Midbrain (tissue), 1 donor: ENCODE data around the gene RPL36AL.
A peak's percentile ranks its signal among the peaks of the same experiment; 100 is the strongest.
"Not testable (repeated sequence)": the region's sequence is repeated elsewhere in the genome, so short reads cannot be mapped to it uniquely, and the experiment has no call there.

ENCODE experiments used
- DNase-seq: peaks from one replicate; lab custom pipeline; 2025; lab: John Stamatoyannopoulos, UW

The RPL36AL gene

DNA sequence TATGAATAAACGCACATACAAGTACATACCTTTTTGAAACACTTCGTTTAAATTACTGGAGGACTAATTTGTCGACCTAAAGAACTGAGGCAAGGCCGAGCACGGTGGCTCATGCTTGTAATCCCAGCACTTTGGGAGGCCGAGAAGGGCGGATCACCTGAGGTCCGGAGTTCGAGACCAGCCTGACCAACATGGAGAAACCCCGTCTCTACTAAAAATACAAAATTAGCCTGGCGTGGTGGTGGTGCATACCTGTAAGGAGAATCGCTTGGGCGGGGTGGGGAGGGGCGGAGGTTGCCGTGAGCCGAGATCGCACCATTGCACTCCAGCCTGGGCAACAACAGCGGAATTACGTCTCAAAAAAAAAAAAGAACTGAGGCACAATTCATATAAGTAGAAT is 1.2 kb downstream of the RPL36AL start:
- DNase-seq, result not testable (repeated sequence)

DNA sequence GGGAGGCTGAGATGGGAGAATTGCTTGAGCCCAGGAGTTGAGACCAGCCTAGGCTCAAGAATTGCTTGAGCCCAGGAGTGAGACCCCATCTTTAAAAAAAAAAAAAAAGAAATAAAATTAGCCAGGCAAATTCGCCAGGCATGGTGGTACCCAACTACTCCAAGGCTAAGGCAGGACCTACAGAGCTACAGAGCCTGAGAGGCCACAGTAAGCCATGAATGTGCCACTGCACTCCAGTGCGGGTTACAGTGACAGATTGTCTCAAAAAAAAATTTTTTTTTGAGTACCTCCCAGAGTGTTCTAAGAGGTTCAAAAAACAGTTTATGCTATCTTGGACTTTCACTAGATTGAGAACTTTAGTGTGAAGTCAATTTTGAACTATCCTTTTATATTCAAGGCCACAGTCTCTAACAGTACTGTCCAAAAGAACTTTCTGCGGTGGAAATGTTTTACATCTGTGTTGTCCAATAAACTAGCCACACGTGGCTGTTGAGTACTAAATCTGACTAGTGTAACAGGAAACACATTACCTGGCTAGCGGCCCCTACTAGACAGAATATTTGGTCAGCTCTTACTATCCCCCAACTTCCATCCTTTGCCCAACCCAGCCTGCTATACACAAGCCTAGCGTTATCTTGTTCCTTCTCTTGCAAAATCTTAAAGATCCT is 2.4 kb downstream of the RPL36AL start:
- DNase-seq, result no peak

DNA sequence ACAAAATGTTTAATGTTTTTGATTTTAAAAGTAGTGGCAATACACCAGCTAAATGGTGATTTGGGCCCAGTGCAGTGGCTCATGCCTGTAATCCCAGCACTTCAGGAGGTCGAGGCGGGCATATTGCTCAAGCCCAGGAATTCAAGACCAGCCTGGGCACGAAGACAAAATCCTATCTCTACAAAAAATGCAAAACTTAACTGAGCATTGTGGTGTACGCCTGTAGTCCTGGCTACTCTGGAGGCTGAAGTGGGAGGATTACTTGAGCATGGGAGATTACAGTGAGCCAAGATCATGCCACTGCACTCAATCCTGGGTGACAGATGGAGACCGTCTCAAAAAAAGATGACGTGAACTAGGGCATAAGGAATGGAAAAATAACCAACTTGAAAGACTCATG is 4.7 kb downstream of the RPL36AL start:
- DNase-seq, result no peak

DNA sequence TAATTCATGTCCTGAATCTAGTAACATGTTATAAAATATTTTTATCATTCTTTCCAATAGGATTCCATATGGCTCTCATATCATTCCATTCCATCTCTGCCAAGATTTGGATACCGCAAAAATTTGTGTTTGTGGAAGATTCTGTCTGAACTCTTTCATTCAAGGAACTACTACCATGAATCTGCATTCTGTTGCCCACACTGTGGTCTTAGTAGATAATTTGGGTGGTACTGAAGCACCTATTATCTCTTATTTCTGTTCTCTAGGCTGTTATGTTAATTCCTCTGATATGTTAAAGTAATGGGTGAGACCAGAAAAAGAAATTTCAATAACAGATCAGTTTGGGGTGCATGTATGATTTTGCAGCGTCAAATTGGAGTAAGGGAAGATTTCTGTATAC is 6.2 kb downstream of the RPL36AL start:
- no peak for DNase-seq

DNA sequence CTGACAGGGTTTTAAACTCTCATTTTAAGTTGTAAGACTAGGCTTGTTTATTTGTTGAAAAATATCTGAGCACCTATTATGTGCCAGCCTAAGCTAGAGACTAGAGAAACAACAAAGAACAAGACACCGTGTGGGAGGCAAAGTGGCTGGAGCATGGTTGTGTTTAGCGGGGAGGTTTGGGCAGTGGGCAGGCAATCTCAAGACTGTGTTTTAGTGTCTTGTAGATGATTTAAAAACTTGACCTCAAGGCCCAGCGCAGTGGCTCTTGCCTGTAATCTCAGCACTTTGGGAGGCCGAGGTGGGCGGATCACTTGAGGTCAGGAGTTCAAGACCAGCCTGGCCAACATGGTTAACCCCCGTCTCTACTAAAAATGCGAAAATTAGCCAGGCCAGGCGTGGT is 7.8 kb downstream of the RPL36AL start:
- no peak for DNase-seq

DNA sequence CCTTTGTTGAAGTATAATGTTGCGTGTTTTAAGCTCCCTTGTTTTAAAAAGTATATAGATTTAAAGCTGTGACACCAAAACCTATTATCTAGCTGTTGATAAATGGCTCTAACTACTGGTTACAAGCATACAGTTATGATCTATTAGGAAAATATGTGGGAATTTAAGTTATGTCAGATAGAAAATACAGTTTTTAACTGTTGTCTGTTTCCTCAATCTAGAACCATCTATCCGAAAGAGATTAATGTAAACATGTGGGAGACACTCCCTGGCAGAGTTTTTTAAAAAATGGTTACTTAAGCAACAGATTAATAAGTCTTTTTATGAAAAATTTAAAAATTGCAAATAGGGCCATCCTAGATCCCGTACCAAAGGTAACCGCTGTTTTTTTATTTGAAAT is 8.2 kb downstream of the RPL36AL start:
- DNase-seq, result no peak

DNA sequence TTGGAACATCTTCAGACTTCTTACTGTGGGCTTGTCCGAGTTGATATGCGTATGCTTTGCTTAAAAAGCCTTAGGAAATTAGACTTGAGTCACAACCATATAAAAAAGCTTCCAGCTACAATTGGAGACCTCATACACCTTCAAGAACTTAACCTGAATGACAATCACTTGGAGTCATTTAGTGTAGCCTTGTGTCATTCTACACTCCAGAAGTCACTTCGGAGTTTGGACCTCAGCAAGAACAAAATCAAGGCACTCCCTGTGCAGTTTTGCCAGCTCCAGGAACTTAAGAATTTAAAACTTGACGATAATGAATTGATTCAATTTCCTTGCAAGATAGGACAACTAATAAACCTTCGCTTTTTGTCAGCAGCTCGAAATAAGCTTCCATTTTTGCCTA is 12.8 kb downstream of the RPL36AL start:
- no peak for DNase-seq

DNA sequence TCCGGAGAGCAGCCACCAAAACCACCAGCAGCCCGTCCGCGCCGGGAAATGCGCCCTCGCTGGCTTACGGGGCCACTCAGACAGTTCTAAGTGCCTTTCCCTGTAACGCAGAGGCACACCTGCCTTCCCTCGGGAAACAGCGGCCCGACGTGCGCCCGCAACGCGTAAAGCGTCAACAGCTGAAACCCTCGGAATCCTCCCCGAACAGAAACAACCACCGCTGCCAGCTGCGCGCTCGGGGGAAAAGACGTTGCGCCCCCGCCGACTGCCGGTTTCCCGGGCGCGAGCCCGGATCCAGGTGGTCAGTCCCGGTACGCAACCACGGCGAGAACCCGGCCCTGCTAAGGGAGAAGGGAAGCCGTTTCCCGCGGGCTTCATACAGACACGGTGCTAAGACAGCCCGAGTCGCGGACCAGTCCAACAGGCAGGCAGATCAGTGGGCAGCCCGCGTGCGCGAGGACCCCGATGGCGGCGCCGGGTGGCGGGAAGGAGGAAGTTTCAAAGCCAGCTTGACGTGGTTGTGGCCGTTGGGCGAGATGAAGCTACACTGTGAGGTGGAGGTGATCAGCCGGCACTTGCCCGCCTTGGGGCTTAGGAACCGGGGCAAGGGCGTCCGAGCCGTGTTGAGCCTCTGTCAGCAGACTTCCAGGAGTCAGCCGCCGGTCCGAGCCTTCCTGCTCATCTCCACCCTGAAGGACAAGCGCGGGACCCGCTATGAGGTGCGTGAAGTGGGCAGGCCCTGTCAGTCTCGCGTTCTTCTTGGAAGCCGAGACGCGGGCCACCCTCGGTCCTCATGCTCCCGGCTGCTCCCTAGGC is 21.7 kb downstream of the RPL36AL start, which contains the start of gene LRR1:
LRR1 (plus strand) TSS at position 456 of the 816 bp plus-strand sequence; CDS start at position 537, 81 bp downstream.
- peak; percentile 78 for DNase-seq

DNA sequence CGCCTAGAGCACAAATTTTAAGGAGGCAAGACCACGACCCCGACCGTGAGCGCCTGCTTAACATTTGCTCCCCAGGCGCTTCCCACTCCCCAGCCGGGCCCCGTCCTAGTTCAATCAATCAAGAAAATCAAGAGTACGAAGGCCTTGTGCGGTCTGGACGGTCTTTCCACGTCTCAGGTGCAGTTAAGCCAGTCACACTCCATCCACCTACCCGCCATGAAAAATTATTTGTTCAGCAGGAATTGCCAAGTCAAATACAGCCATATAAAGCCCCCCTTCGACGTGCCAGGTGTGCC is 22.3 kb downstream of the RPL36AL start:
- DNase-seq, result no peak

DNA sequence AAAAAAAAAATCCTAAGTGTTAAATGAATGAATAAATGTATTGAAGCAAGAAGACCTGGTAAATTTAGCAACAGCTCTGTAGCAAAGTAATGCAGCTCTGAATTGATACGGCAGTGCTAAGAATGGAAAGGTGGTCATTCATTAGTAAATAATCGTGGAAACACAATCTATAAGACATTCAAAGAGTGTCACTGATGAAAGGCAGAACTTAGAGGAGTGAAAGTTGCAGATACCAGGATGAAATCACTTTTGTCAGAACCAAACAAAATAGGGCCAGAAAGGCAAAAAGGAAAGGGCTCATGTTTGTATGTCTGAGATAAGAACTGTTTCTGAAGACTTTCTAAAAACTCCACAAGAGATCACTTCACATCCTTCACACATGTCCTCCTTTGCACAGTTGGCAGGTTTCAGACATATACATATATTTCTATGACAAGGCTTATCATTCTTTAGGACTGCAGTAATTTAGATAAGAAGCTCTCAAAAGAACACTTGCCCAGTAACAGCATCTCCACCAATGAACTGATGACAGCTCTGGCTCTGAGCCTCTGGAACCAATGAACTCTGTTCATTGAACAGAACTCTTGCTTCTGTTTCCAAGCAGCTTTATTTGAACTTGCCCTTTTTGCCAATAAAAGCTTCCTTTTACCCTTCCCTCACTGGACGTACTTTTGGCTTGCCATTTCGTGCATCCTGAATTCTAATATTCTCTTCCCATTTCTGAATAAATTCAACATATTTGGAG is 25.9 kb downstream of the RPL36AL start:
- peak; percentile 31 for DNase-seq

DNA sequence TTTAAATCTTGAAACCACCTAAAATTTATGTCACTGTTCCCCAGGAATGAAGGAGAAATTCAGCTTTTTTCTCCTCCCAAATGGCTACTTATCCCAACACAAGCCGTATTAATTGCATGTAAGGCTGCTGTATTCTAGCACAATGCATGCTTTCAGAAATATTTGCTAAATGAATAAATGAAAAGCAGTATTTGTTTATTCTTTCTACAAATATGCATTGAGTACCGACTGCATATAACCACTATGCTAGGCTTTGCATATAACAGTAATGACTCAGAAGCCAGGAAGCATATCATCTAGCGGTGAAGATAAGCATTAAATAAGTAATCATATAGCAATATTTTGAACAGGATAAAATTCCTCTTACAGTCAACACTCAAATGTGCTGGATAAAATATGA is 27.4 kb downstream of the RPL36AL start:
- DNase-seq, result no peak

DNA sequence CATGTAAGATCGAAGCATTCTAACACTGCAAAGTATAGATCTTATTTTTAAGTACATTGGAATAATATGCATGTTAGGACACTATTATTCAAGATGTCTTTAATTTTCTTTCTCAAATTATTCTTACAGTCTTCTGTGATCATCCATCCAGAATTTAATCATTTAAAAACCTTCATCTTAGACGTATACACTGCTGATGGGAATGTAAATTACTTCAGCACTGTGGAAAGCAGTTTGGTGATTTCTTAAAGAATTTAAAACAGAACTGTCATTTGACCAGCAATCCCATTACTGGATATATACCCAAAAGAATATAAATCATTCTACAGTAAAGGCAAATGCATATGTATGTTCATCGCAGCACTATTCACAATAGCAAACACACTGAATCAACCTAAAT is 31.0 kb downstream of the RPL36AL start:
- no peak for DNase-seq

DNA sequence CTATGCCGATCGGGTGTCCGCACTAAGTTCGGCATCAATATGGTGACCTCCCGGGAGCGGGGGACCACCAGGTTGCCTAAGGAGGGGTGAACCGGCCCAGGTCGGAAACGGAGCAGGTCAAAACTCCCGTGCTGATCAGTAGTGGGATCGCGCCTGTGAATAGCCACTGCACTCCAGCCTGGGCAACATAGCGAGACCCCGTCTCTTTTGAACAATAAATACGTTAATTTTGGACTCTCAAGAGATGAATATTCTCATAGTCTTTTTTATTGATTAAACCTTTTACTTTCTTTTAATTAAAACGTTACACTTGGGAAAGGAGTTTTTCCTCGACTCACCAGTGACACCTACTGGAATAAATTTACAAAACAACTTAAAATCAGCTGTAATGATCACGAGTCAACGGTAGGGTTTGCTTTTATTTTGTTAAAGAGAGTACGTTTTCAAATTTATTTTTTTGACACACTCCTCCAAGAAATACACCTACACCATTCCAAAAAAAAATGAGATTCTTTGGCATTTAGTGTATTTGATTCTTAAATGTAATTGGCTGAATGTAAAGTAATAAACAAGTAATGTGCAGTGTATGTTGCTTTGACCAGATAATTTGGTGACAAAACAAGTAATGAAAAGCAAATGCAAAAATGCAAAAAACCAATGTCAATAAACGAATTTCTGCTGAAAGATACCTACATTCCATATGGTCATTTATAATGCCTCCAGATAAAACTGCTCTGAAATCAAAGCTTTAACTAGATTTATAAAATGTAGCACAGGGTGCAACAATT is 33.6 kb downstream of the RPL36AL start:
- DNase-seq, result peak; percentile 61

DNA sequence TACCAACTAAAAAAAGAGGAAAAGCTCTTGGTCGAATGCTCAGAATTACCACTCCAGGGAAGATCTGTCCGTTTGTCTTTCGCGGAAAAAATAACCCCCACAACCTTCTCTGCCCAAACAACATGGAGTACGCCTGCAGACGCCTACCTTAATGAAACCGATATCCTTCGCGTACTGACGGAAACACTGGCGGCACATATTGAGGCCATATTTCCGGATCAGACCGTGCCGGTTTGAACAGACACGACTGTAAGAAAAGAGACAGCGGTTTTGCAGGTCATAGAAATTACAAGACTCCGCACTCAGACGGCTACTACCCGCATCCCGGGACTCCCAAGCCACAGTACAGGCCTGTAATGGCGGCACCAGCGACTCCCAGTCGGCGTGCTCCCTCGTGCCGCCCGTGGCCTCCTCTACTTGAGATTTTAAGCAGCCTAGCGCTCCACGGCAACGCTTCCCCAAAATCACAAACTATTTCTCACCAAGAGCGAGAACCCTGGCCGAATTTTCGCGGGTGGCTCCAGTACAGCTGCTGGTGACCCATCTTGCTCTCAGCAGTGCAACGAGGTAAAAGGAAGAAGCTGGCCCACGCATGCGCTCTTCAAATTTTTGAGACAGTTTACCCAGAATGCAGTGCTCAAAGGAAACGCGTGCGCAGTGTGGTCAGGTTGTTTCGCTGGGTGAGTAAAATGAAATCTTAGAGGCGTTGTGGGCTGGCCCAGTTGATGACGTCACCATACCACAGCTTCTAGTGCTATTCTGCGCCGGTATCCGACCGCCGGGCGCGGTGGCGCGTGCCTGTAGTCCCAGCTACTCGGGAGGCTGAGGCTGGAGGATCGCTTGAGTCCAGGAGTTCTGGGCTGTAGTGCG is 34.4 kb downstream of the RPL36AL start, which contains the start of gene RPS29:
RPS29 (minus strand) TSS at position 578 of the 870 bp plus-strand sequence; CDS start at position 544, 34 bp downstream.
- peak; percentile 97 for DNase-seq

DNA sequence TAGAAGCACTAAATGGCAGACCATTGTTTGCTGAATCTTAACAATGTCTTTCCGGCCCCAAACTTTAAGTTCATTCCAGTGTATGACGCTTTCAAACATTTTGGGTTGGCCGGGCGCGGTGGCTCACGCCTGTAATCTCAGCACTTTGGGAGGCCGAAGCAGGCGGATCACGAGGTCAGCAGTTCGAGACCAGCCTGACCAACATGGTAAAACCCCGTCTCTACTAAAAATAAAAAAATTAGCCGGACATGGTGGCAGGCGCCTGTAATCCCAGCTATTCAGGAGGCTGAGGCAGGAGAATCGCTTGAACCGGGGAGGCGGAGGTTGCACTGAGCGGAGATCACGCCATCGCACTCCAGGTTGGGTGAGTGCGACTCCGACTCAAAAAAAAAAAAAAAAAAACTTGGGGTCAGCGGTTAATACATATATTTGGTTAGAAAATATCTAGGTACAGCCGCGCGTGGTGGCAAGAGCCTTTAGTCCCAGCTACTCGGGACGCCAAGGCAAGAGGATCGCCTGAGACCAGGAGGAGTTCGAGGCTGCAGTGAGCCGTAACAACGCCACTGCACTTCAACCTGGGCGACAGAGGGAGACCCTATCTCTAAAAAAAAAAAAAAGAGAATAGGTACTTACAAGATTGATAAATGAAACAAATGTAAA is 35.3 kb downstream of the RPL36AL start:
- not testable (repeated sequence) for DNase-seq

DNA sequence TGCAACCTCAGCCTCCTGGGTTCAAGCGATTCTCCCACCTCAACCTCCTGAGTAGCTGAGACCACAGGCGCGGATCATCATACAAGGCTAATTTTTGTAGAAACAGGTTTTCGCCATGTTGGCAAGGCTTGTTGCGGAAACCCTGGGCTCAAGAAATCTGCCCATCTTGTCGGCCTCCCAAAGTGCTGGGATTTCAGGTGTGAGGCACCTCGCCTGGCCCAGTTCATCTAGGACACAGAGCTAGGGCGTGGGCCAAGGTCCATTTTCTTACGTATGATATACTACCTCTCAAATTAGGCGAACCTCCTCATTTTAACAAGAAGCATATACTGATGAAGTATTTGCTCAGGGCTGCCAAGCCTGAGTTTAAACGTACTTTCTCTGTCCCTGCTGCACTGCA is 36.4 kb downstream of the RPL36AL start:
- no peak for DNase-seq

DNA sequence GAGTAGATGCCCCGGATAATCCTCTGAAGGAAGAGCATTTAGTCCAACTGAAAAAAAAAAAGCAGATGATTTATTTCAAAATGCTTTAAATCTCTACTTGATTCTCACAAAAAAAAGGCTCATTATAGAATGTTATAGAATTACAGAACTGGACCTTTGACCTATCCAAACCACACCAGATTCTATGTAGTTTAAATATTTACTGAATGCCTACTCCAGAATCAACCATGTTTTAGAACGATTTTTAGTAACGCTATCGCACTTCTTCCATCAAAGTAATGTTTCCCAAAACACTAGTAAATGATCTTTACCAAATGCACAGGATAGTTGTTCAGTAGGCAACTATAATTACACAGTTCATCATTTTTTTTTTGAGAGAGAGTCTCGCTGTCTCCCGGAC is 36.8 kb downstream of the RPL36AL start:
- no peak for DNase-seq

DNA sequence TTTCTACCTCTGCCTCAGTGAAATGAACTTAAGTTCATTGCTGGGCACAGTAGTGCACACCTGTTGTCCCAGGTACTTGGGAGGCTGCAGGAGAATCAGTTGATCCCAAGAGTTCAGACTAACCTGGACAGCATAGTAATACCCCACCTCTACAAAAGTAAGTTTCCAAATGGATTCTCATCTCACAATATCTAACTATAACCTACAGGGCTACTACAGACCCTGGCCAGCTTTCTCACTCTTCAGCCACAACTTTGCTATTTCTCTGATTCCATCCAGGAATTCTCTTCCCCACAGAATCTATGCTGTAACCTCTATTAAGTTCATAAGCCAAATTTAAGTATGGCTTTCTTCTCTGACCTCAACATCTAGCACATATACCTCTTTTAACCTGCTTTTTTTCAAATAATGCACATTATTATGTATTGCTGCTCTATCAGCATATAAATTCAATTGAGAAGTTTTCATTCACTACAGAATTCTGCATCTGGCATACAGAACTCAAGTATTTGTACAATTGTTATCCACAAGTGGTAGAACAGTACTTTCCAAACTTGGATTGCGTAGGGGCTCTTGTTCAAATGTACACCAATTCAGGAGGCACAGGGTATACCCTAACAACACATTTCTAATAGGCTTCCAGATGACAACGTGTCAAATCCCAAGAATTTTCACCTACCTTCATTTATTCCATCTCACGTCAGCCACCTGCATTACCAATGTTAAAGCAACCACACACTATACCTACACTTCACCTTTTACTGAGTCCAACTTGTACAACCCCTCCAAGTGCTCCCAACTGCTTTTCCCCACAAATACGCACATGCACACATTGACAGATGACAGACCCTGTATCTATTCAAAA is 38.1 kb downstream of the RPL36AL start:
- no peak for DNase-seq
